ENCODE measurements around the gene RBM47.

DNA sequence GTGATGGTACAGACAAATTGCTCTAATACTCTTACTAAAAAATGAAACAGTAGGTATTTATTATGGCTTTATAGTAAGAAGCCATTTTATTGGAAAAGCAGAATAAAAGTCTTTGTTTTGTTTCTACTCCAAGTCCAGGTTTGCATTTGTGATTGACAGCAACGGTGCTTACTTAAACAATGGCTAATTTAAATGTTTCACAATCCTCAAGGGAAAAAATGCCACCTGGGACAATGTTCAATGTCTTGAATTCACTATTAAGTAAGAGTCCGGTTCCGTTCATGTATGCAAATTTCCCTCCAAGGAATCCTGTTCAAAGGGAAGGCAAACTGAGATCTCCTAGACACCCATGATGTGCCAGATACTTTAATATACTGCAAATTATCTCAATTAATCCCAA lies 123.6 kb downstream of the RBM47 start:
- TF ChIP-seq POLR2AphosphoS5 (IDR thresholded peaks at IDR 0.05) (no peak), POLR2A (IDR thresholded peaks at IDR 0.05) (no peak), EP300 (IDR thresholded peaks at IDR 0.05) (no peak)
- TF ChIP-seq, protein P1, sequence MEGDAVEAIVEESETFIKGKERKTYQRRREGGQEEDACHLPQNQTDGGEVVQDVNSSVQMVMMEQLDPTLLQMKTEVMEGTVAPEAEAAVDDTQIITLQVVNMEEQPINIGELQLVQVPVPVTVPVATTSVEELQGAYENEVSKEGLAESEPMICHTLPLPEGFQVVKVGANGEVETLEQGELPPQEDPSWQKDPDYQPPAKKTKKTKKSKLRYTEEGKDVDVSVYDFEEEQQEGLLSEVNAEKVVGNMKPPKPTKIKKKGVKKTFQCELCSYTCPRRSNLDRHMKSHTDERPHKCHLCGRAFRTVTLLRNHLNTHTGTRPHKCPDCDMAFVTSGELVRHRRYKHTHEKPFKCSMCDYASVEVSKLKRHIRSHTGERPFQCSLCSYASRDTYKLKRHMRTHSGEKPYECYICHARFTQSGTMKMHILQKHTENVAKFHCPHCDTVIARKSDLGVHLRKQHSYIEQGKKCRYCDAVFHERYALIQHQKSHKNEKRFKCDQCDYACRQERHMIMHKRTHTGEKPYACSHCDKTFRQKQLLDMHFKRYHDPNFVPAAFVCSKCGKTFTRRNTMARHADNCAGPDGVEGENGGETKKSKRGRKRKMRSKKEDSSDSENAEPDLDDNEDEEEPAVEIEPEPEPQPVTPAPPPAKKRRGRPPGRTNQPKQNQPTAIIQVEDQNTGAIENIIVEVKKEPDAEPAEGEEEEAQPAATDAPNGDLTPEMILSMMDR (IDR thresholded peaks at IDR 0.05): no peak
